ENCODE results near the gene SPDYE6.
A peak's percentile ranks its signal among the peaks of the same experiment; 100 is the strongest.
"Not testable (repeated sequence)": the region's sequence is repeated elsewhere in the genome, so short reads cannot be mapped to it uniquely, and the experiment has no call there.

Gene SPDYE6

GRCh38 chr7:102313997-102314780 is 42.1 kb downstream of the SPDYE6 start:
- no peak for DNase-seq

- DNase-seq, result no peak
Measured at GRCh38 chr7:102312317-102312716, 43.9 kb downstream of the SPDYE6 start.

GRCh38 chr7:102310414-102310815 is 45.8 kb downstream of the SPDYE6 start:
- DNase-seq, result no peak

- DNase-seq, result peak; percentile 58
Measured at GRCh38 chr7:102306916-102307677, 49.1 kb downstream of the SPDYE6 start.

GRCh38 chr7:102305414-102306268 is 50.6 kb downstream of the SPDYE6 start:
- DNase-seq, result no peak

GRCh38 chr7:102304668-102305067 is 51.6 kb downstream of the SPDYE6 start:
- DNase-seq, result no peak

- DNase-seq, result no peak
Measured at GRCh38 chr7:102303669-102304422, 52.4 kb downstream of the SPDYE6 start.

- DNase-seq, result no peak
Measured at GRCh38 chr7:102302025-102302424, 54.2 kb downstream of the SPDYE6 start.

- DNase-seq, result not testable (repeated sequence)
Measured at GRCh38 chr7:102301367-102301766, 54.9 kb downstream of the SPDYE6 start.

- no peak for DNase-seq
Measured at GRCh38 chr7:102300643-102301221, 55.5 kb downstream of the SPDYE6 start.

- no peak for DNase-seq
Measured at GRCh38 chr7:102297487-102298218, 58.6 kb downstream of the SPDYE6 start.

- no peak for DNase-seq
Measured at GRCh38 chr7:102296514-102296913, 59.7 kb downstream of the SPDYE6 start.

- no peak for DNase-seq
Measured at GRCh38 chr7:102296179-102296438, 60.1 kb downstream of the SPDYE6 start.

Measured in activated CD4-positive, CD25-positive, alpha-beta regulatory T cell treated with anti-CD3 and anti-CD28 coated beads, Interleukin-2, amount 50 U/mL, for 72 hours (primary cell).